ENCODE measurements around the gene LAMB4.

The LAMB4 gene

GRCh38 chr7:108028111-108028510 lies 102.0 kb downstream of the LAMB4 start:
- Histone ChIP-seq H3K27me3 (replicated peaks in 2 of 5; ENCODE audit: control insufficient read depth in 4 of 5, insufficient read depth in 5 of 5, low read length in 4 of 5) (peaks cover 0 to 2% (median 0%) of the 10 kb centered on the region in 5 experiments), H3K4me3 (ENCODE audit: control insufficient read depth in 1 of 7, extremely low read depth in 1 of 7, insufficient read depth in 4 of 7, low read depth in 2 of 7, low read length in 6 of 7) (no peak overlapping the region), H3K27ac (ENCODE audit: insufficient read depth in 1 of 2, low read depth in 1 of 2, low read length in 2 of 2, poor library complexity in 1 of 2, severe bottlenecking in 2 of 2) (no peak overlapping the region), H3K36me3 (ENCODE audit: control insufficient read depth in 4 of 4, insufficient read depth in 4 of 4, low read length in 3 of 4) (no peaks in the 10 kb centered on the region), H3K4me1 (ENCODE audit: control extremely low read depth in 1 of 4, control insufficient read depth in 4 of 4, insufficient read depth in 4 of 4, low read length in 3 of 4) (no peaks in the 10 kb centered on the region), H3K9me3 (ENCODE audit: control extremely low read depth in 1 of 5, control insufficient read depth in 4 of 5, insufficient read depth in 2 of 5, low read depth in 1 of 5, low read length in 4 of 5) (no peaks in the 10 kb centered on the region)
- CTCF ChIA-PET = no interaction called here
- DNase-seq = no peak
- POLR2A ChIA-PET = no interaction called here
- 100% methylated on average over 1 of the region's 2 CpGs for whole genome bisulfite sequencing (ENCODE audit: insufficient coverage)

- ChIA-PET CTCF (no interaction called here), POLR2A (no interaction called here)
- no peaks in the 10 kb centered on the region for H3K9me3 ChIP-seq (ENCODE audit: control extremely low read depth in 1 of 5, control insufficient read depth in 4 of 5, insufficient read depth in 2 of 5, low read depth in 1 of 5, low read length in 4 of 5)
- no peaks in the 10 kb centered on the region for H3K36me3 ChIP-seq (ENCODE audit: control insufficient read depth in 4 of 4, insufficient read depth in 4 of 4, low read length in 3 of 4)
- H3K4me3 ChIP-seq (ENCODE audit: control insufficient read depth in 1 of 7, extremely low read depth in 1 of 7, insufficient read depth in 4 of 7, low read depth in 2 of 7, low read length in 6 of 7) = no peak overlapping the region
- no CpG with 5 or more reads among the region's 1 CpG for WGBS (ENCODE audit: insufficient coverage)
- no peaks in the 10 kb centered on the region for H3K4me1 ChIP-seq (ENCODE audit: control extremely low read depth in 1 of 4, control insufficient read depth in 4 of 4, insufficient read depth in 4 of 4, low read length in 3 of 4)
- no peak overlapping the region for H3K27ac ChIP-seq (ENCODE audit: insufficient read depth in 1 of 2, low read depth in 1 of 2, low read length in 2 of 2, poor library complexity in 1 of 2, severe bottlenecking in 2 of 2)
- H3K27me3 ChIP-seq (replicated peaks in 2 of 5; ENCODE audit: control insufficient read depth in 4 of 5, insufficient read depth in 5 of 5, low read length in 4 of 5) = peaks cover 0 to 2% (median 1%) of the 10 kb centered on the region in 5 experiments
- DNase-seq = no peak
Observed at GRCh38 chr7:108027239-108027638, 102.9 kb downstream of the LAMB4 start.

- no peaks in the 10 kb centered on the region for H3K9me3 ChIP-seq (ENCODE audit: control extremely low read depth in 1 of 5, control insufficient read depth in 4 of 5, insufficient read depth in 2 of 5, low read depth in 1 of 5, low read length in 4 of 5)
- ChIA-PET CTCF (no interaction called here), POLR2A (no interaction called here)
- 96% methylated on average over 3 of the region's 3 CpGs for WGBS (ENCODE audit: insufficient coverage)
- H3K27ac ChIP-seq (ENCODE audit: insufficient read depth in 1 of 2, low read depth in 1 of 2, low read length in 2 of 2, poor library complexity in 1 of 2, severe bottlenecking in 2 of 2) = no peak overlapping the region
- no peaks in the 10 kb centered on the region for H3K36me3 ChIP-seq (ENCODE audit: control insufficient read depth in 4 of 4, insufficient read depth in 4 of 4, low read length in 3 of 4)
- no peak overlapping the region for H3K4me3 ChIP-seq (ENCODE audit: control insufficient read depth in 1 of 7, extremely low read depth in 1 of 7, insufficient read depth in 4 of 7, low read depth in 2 of 7, low read length in 6 of 7)
- H3K27me3 ChIP-seq (replicated peaks in 2 of 5; ENCODE audit: control insufficient read depth in 4 of 5, insufficient read depth in 5 of 5, low read length in 4 of 5) = peaks cover 0 to 2% (median 1%) of the 10 kb centered on the region in 5 experiments
- no peak for DNase-seq
- no peaks in the 10 kb centered on the region for H3K4me1 ChIP-seq (ENCODE audit: control extremely low read depth in 1 of 4, control insufficient read depth in 4 of 4, insufficient read depth in 4 of 4, low read length in 3 of 4)
Observed at GRCh38 chr7:108026647-108027046, 103.5 kb downstream of the LAMB4 start.

GRCh38 chr7:108026116-108026515 lies 104.0 kb downstream of the LAMB4 start:
- CTCF ChIA-PET = no interaction called here
- 95% methylated on average over 4 of the region's 5 CpGs for WGBS (ENCODE audit: insufficient coverage)
- POLR2A ChIA-PET = no interaction called here
- DNase-seq = no peak
- no peak overlapping the region for H3K4me3 ChIP-seq (ENCODE audit: control insufficient read depth in 1 of 7, extremely low read depth in 1 of 7, insufficient read depth in 4 of 7, low read depth in 2 of 7, low read length in 6 of 7)
- no peaks in the 10 kb centered on the region for H3K9me3 ChIP-seq (ENCODE audit: control extremely low read depth in 1 of 5, control insufficient read depth in 4 of 5, insufficient read depth in 2 of 5, low read depth in 1 of 5, low read length in 4 of 5)
- peaks cover 0 to 2% (median 1%) of the 10 kb centered on the region in 5 experiments for H3K27me3 ChIP-seq (replicated peaks in 2 of 5; ENCODE audit: control insufficient read depth in 4 of 5, insufficient read depth in 5 of 5, low read length in 4 of 5)
- no peaks in the 10 kb centered on the region for H3K36me3 ChIP-seq (ENCODE audit: control insufficient read depth in 4 of 4, insufficient read depth in 4 of 4, low read length in 3 of 4)
- H3K27ac ChIP-seq (ENCODE audit: insufficient read depth in 1 of 2, low read depth in 1 of 2, low read length in 2 of 2, poor library complexity in 1 of 2, severe bottlenecking in 2 of 2) = no peak overlapping the region
- H3K4me1 ChIP-seq (ENCODE audit: control extremely low read depth in 1 of 4, control insufficient read depth in 4 of 4, insufficient read depth in 4 of 4, low read length in 3 of 4) = no peaks in the 10 kb centered on the region

- no peak for DNase-seq
- peaks cover 0 to 2% (median 1%) of the 10 kb centered on the region in 5 experiments for H3K27me3 ChIP-seq (replicated peaks in 2 of 5; ENCODE audit: control insufficient read depth in 4 of 5, insufficient read depth in 5 of 5, low read length in 4 of 5)
- 100% methylated on average over 3 of the region's 6 CpGs for WGBS (ENCODE audit: insufficient coverage)
- H3K9me3 ChIP-seq (ENCODE audit: control extremely low read depth in 1 of 5, control insufficient read depth in 4 of 5, insufficient read depth in 2 of 5, low read depth in 1 of 5, low read length in 4 of 5) = no peaks in the 10 kb centered on the region
- ChIA-PET POLR2A (no interaction called here), CTCF (interaction anchor here (1.0 kb wide), 1 partner anchor 12 kb away, joined by 3 read pairs; no protein-coding TSS in a partner anchor)
- no peak overlapping the region for H3K27ac ChIP-seq (ENCODE audit: insufficient read depth in 1 of 2, low read depth in 1 of 2, low read length in 2 of 2, poor library complexity in 1 of 2, severe bottlenecking in 2 of 2)
- H3K36me3 ChIP-seq (ENCODE audit: control insufficient read depth in 4 of 4, insufficient read depth in 4 of 4, low read length in 3 of 4) = no peaks in the 10 kb centered on the region
- H3K4me3 ChIP-seq (ENCODE audit: control insufficient read depth in 1 of 7, extremely low read depth in 1 of 7, insufficient read depth in 4 of 7, low read depth in 2 of 7, low read length in 6 of 7) = no peak overlapping the region
- no peaks in the 10 kb centered on the region for H3K4me1 ChIP-seq (ENCODE audit: control extremely low read depth in 1 of 4, control insufficient read depth in 4 of 4, insufficient read depth in 4 of 4, low read length in 3 of 4)
Observed at GRCh38 chr7:108024538-108024937, 105.6 kb downstream of the LAMB4 start.

- ChIA-PET POLR2A (no interaction called here), CTCF (no interaction called here)
- Histone ChIP-seq H3K27ac (ENCODE audit: insufficient read depth in 1 of 2, low read depth in 1 of 2, low read length in 2 of 2, poor library complexity in 1 of 2, severe bottlenecking in 2 of 2) (no peak overlapping the region), H3K4me1 (ENCODE audit: control extremely low read depth in 1 of 4, control insufficient read depth in 4 of 4, insufficient read depth in 4 of 4, low read length in 3 of 4) (no peaks in the 10 kb centered on the region), H3K9me3 (ENCODE audit: control extremely low read depth in 1 of 5, control insufficient read depth in 4 of 5, insufficient read depth in 2 of 5, low read depth in 1 of 5, low read length in 4 of 5) (no peaks in the 10 kb centered on the region), H3K4me3 (ENCODE audit: control insufficient read depth in 1 of 7, extremely low read depth in 1 of 7, insufficient read depth in 4 of 7, low read depth in 2 of 7, low read length in 6 of 7) (no peak overlapping the region), H3K27me3 (replicated peaks in 2 of 5; ENCODE audit: control insufficient read depth in 4 of 5, insufficient read depth in 5 of 5, low read length in 4 of 5) (peaks cover 0 to 3% (median 2%) of the 10 kb centered on the region in 5 experiments), H3K36me3 (ENCODE audit: control insufficient read depth in 4 of 4, insufficient read depth in 4 of 4, low read length in 3 of 4) (no peaks in the 10 kb centered on the region)
- no CpG with 5 or more reads among the region's 2 CpGs for WGBS (ENCODE audit: insufficient coverage)
- peak in 1 of 3 donors; percentile 15 for DNase-seq
Observed at GRCh38 chr7:108020585-108020984, 109.6 kb downstream of the LAMB4 start.

GRCh38 chr7:108018668-108019067 lies 111.5 kb downstream of the LAMB4 start:
- Histone ChIP-seq H3K9me3 (ENCODE audit: control extremely low read depth in 1 of 5, control insufficient read depth in 4 of 5, insufficient read depth in 2 of 5, low read depth in 1 of 5, low read length in 4 of 5) (no peaks in the 10 kb centered on the region), H3K4me3 (ENCODE audit: control insufficient read depth in 1 of 7, extremely low read depth in 1 of 7, insufficient read depth in 4 of 7, low read depth in 2 of 7, low read length in 6 of 7) (no peak overlapping the region), H3K4me1 (ENCODE audit: control extremely low read depth in 1 of 4, control insufficient read depth in 4 of 4, insufficient read depth in 4 of 4, low read length in 3 of 4) (no peaks in the 10 kb centered on the region), H3K27me3 (replicated peaks in 2 of 5; ENCODE audit: control insufficient read depth in 4 of 5, insufficient read depth in 5 of 5, low read length in 4 of 5) (peaks cover 0 to 3% (median under 1%) of the 10 kb centered on the region in 5 experiments), H3K27ac (ENCODE audit: insufficient read depth in 1 of 2, low read depth in 1 of 2, low read length in 2 of 2, poor library complexity in 1 of 2, severe bottlenecking in 2 of 2) (no peak overlapping the region), H3K36me3 (ENCODE audit: control insufficient read depth in 4 of 4, insufficient read depth in 4 of 4, low read length in 3 of 4) (no peaks in the 10 kb centered on the region)
- no peak for DNase-seq
- WGBS (ENCODE audit: insufficient coverage) = 100% methylated on average over 1 of the region's 4 CpGs
- ChIA-PET POLR2A (no interaction called here), CTCF (no interaction called here)

All from common myeloid progenitor, CD34-positive (primary cell).